Prostate gland (tissue), 2 donors: Measurements from ENCODE around the gene COX8C.

Source experiments
- CTCF ChIP-seq, 4 experiments: fragments of 200-600 bp in 2 of 4; fragments of 450-650 bp in 2 of 4; sonication (generic) in 2 of 4; IDR thresholded peaks; 1 replicate in 3 of 4; 2 replicates in 1 of 4; pipeline ENCODE4 v1.5.1; 2016 to 2019; ENCODE audit warnings: antibody characterized with exemption in 4 of 4, mild to moderate bottlenecking in 2 of 4, moderate library complexity in 2 of 4
- POLR2A ChIP-seq: fragments of 450-650 bp; IDR thresholded peaks from one replicate; pipeline ENCODE4 v1.6.1; 2016; ENCODE audit warnings: antibody characterized with exemption, mild to moderate bottlenecking
- POLR2AphosphoS5 ChIP-seq: sonication (generic); formaldehyde crosslinking; IDR thresholded peaks from one replicate; pipeline ENCODE4 v1.6.1; 2017; ENCODE audit warnings: antibody characterized with exemption

- TF ChIP-seq POLR2A (no peak), CTCF (IDR thresholded peaks at IDR 0.05) (no peak), POLR2AphosphoS5 (no peak)
Measured at GRCh38 chr14:93347850-93348249, 868 bp downstream of the COX8C start.
